Testis (tissue), 2 donors: ENCODE measurements around the gene GRPR.

Source experiments
- CTCF ChIP-seq, 3 experiments: fragments of 450-650 bp in 2 of 3; fragments of 200-600 bp in 1 of 3; sonication (generic) in 1 of 3; IDR thresholded peaks; one replicate each; pipeline ENCODE4 v1.5.1; 2016 to 2019; ENCODE audit warnings: antibody characterized with exemption in 3 of 3, mild to moderate bottlenecking in 2 of 3, moderate library complexity in 1 of 3
- POLR2A ChIP-seq: fragments of 450-650 bp; IDR thresholded peaks from one replicate; pipeline ENCODE4 v1.6.1; 2017; ENCODE audit warnings: antibody characterized with exemption, mild to moderate bottlenecking, moderate library complexity

- TF ChIP-seq CTCF (IDR thresholded peaks at IDR 0.05) (no peak), POLR2A (no peak)
Observed at GRCh38 chrX:16140448-16140847, 17.1 kb downstream of the GRPR start.
